NCI-H146 (cell line): ENCODE results near the gene NLGN1.
"Not testable (repeated sequence)": the region's sequence is repeated elsewhere in the genome, so short reads cannot be mapped to it uniquely, and the experiment has no call there.

Source experiments
- DNase-seq: peaks from one replicate; lab custom pipeline; 2025; lab: John Stamatoyannopoulos, UW

NLGN1 gene

GRCh38 chr3:173397161-173398110, at the start of gene NLGN1:
Gene NLGN1 (plus strand): TSS chr3:173397744.
- DNase-seq: peak; percentile 91

- no peak for DNase-seq
Observed at GRCh38 chr3:173351886-173352285, 45.7 kb upstream of the NLGN1 start.

DNA sequence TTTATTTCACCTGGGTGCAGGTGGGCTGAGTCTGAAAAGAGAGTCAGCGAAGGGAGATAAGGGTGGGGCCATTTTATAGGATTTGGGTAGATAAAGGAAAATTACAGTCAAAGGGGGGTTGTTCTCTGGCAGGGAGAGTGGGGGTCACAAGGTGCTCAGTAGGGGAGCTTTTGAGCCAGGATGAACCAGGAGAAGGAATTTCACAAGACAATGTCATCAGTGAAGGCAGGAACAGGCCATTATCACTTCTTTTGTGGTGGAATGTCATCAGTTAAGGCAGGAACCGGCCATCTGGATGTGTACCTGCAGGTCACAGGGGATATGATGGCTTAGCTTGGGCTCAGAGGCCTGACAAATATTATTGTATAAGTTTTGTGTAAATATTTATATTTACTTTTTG, 44.4 kb upstream of the NLGN1 start:
- not testable (repeated sequence) for DNase-seq

DNA sequence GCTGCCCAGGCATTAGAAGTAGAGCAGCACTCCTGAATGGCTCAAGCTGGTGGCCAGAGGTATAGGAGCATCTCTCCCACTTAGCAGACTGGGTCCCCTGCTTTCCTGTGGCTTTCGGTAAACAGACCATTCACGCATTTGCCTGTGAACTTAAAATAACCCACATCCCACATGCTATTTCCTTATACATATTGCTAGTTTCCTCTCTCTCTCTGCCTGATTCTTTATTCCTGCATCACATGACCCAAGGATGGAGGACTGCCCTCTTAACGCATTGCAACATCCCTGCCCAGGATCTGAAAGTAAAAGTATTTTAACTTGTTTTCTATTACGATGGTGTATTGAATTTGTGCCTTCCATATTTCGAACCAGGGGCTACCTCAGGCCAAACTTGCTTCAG, 43.4 kb upstream of the NLGN1 start:
- no peak for DNase-seq

- DNase-seq: peak; percentile 39
Observed at GRCh38 chr3:173371848-173372487, 25.6 kb upstream of the NLGN1 start.

GRCh38 chr3:173380681-173381080, 16.9 kb upstream of the NLGN1 start:
- DNase-seq: no peak

- DNase-seq: not testable (repeated sequence)
Observed at GRCh38 chr3:173381936-173382335, 15.6 kb upstream of the NLGN1 start.

DNA sequence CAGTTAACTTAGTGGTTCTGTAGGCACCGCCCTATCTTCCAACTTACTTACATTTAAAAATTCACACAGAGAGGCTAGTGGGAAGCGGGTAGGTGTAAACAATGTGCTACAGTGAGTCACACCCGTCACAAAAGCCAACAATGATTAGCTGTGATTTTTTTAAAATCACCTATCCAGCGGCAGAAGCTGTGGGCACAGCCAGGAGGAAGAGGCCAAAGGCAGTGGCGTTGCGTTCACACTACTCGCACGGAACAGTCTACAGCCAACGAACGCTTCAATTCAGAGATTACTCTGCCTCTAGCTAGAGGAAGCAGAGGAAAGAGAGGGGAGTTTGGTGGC, 2.5 kb upstream of the NLGN1 start:
- DNase-seq: peak; percentile 93

- peak; percentile 99 for DNase-seq
Observed at GRCh38 chr3:173395412-173396181, 1.9 kb upstream of the NLGN1 start.

DNA sequence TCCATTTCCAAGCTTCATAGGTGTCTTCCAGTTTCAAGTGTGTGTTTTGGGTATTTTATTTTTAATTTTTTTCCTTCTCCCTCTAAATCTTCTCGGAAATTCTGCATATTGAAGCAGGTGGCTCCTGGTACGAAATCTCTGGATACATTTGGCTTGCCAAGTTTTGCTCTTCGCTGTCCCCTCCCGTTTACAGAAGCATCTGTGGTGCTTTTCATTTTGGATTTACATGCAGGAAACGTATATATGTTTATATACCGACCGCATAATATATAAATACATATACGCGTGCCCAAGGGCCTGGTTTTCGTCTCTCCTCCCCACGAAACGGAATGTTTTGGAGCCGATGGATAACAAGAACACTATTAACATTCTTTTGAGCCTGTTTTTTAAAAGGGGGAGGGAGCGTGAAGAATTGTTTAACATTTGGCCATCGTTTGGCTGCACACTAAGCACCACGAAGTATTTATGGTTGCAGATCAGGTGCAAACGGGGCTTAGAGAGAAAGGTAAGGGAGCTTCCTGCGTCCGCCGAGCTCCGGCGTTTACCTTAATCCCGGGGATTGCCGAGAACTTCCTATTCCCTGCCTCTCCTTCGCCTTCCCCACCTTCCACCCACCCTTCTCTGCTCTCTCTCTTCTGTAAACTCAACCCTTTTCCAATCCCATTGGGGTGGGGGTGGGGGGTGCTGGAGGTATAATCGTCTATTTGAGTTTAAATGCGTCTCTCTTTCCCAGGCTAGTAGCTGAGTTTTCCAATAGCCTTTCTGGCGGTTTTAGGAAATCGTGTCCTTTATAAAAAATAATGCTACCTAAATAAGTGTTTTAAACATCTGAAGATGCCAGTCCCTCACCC, 1.1 kb upstream of the NLGN1 start:
- peak; percentile 91 for DNase-seq

DNA sequence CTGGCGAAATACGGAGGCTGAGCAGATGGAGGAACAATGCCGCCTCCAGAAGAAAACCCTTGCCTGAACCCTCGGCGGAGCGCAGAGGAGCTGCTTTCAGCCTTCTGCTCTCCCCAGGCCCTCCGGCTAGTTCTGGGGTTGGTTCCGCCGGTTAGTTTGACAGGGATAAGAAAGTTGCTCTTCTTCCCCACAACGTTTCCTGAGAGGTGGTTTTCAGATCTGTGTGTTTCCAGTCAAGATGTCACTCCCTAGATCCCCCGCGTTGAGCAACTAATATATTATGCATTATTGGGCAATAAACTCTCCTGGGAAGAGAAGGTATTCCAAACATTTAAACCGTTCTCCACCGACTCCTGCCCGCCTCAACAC, 551 bp downstream of the NLGN1 start:
- DNase-seq: no peak

- DNase-seq: no peak
Observed at GRCh38 chr3:173399044-173399443, 1.5 kb downstream of the NLGN1 start.

GRCh38 chr3:173401369-173401768, 3.8 kb downstream of the NLGN1 start:
- DNase-seq: no peak

GRCh38 chr3:173402656-173403055, 5.1 kb downstream of the NLGN1 start:
- no peak for DNase-seq

GRCh38 chr3:173403376-173403775, 5.8 kb downstream of the NLGN1 start:
- peak; percentile 27 for DNase-seq

DNA sequence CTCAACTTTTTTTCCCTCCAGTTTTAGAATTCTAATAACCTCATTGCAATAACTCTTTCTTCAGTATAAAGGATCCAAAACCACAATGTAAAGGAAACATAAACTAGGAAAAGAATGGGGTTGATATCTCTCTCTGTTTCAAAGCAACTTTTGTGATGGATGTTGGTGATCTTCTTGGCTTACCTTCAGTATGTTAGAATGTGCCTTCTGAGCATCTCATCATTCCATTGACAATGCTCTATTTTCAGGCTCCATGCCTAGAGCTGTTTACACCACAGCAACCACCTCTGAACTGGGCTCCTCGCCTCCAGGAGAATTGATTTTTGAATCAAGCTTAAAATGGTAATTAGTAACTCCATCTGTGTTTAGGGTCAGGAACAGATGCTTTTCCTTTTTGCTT, 6.6 kb downstream of the NLGN1 start:
- no peak for DNase-seq

GRCh38 chr3:173410436-173410835, 12.9 kb downstream of the NLGN1 start:
- DNase-seq: no peak

DNA sequence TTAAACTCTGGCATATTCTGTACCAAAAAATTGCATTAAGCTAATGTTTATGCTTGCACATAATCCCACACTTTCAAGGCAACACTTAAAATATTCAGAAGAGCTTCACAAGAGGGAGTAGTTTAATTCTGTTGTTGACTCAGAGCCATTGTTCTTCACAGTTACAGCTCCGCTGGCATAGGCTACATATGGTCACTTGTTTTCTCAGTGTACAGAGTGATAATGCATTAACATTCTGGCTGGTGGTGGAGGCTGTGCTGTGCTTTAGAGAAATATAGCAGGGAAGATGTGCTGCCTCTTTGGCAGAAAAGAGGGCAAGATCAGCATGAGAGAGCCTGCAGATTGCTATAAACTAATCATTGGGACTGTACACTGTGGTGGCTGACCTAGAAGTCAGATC, 13.3 kb downstream of the NLGN1 start:
- peak; percentile 67 for DNase-seq

GRCh38 chr3:173411375-173411973, 13.9 kb downstream of the NLGN1 start:
- DNase-seq: peak; percentile 66

DNA sequence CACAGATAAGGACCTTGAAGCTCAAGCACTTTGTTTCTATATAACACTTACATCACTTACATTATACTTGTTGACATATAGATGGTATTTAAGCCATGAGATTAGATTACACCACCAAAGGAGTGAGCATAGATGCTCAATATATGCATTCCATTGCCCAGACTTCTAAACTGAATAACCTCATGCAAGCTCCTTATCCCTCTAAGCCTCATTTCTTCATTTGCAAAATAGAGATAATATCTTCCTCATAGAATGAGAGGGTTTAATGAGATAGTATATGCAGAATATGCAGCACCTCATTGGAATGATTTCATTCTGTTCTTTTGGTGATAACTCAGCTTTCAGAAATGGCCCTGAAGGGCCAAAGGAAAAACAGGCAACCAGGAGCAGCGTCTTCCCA, 18.5 kb downstream of the NLGN1 start:
- no peak for DNase-seq

GRCh38 chr3:173429076-173429475, 31.5 kb downstream of the NLGN1 start:
- DNase-seq: no peak
